Activated CD4-positive, CD25-positive, alpha-beta regulatory T cell treated with anti-CD3 and anti-CD28 coated beads, Interleukin-2, amount 50 U/mL, for 24 hours (primary cell): ENCODE measurements around the gene MESP2.

Source experiments
- ATAC-seq, 2 donors: fragments of 150-1000 bp; cut with Tn5 transposase; one replicate each; pipeline ENCODE4 v1.10.0; 2021; ENCODE audit warnings: mild to moderate bottlenecking in 1 of 2, moderate library complexity in 1 of 2

MESP2 gene, protein sequence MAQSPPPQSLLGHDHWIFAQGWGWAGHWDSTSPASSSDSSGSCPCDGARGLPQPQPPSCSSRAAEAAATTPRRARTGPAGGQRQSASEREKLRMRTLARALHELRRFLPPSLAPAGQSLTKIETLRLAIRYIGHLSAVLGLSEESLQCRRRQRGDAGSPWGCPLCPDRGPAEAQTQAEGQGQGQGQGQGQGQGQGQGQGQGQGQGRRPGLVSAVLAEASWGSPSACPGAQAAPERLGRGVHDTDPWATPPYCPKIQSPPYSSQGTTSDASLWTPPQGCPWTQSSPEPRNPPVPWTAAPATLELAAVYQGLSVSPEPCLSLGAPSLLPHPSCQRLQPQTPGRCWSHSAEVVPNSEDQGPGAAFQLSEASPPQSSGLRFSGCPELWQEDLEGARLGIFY

DNA sequence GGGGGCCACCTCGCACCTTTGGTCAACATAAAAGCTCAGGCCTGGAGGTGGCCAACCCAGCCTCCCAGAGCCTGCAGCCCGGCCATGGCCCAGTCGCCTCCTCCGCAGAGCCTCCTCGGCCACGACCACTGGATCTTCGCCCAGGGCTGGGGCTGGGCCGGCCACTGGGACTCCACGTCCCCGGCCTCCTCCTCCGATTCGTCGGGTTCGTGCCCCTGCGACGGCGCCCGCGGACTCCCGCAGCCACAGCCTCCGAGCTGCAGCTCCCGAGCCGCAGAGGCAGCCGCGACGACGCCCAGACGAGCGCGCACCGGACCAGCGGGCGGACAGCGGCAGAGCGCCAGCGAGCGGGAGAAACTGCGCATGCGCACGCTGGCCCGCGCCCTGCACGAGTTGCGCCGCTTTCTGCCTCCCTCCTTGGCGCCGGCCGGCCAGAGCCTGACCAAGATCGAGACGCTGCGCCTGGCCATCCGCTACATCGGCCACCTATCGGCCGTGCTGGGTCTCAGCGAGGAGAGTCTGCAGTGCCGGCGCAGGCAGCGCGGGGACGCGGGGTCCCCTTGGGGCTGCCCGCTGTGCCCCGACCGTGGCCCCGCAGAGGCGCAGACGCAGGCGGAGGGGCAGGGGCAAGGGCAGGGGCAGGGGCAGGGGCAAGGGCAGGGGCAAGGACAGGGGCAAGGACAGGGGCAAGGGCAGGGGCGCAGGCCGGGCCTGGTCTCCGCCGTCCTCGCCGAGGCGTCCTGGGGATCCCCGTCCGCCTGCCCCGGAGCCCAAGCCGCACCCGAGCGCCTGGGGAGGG is at the start of gene MESP2:
Gene MESP2, plus strand, starts transcription at position 59 of the 799 bp plus-strand sequence. Its CDS starts 26 bp downstream, at position 85.
- ATAC-seq: peak; percentile 26 to 53

DNA sequence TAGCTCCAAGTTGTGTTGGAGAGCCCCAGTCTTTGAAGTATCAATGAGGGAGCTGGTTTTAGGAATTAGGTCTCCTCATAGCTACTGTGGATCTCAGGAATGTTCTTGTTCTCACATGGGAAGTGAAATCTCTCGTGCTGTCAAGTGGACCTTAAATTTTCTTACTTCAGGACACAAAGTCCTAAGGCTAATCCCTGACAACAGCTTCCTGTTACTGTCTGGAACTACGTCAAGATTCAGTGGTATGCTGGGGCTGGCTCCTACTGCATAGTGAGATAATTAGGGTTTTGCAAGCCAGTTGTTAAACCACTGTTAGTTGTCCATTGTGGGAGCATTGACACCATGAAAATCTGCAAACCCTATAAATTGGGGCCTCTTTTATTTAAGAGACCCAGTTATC is 47.9 kb upstream of the MESP2 start:
- no peak for ATAC-seq

DNA sequence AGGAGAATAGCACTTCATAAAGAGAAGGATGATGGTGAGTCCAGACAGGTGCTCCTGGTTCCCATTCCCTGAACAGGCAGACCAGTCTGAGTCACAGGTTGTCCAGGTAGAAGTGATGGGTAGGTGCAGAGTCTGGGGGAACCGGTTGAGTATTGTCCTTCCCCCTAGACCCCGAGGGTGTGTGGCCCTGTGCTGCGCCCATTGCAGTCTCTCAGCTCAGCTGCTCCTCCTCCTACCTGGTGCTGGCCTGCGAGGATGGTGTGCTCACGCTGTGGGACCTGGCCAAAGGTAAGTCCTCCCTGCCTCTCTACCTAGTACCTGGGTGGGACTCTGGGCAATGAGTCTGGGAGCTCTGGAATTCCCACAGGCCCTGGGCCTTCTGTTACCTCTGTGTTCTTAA is 44.9 kb upstream of the MESP2 start:
- no peak for ATAC-seq

DNA sequence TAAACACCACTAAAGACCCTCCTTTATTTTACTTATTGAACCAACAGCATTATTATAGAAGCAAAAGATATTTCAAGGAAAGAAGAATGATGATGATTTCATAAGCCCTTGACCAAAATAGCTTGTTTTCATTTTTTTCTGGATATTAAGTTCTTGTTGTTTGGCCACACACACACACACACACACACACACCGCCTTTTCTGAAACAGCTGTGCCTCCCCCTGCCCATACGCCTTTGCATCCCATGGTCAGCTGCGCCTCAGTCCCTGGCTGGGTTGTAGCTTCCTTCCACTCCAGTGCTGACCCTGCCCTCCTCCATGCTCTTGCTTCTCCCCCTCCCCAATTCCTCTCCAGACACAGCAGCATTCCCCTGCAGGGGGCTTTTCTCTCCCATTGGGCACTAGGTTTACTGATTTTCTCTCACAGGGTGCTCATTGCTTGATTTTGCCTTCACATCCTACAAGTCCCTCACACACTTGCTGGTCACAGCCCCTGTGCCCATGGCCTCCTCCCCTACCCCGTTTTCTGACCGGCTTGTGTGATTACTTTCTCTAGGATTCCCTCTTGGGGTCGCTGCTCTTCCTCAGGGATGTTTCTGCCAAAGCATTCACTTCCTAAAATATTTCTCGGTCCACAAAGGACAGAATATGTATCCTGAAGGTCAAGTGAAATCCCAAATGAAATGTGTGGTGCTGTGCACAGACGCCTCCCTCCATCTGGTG is 43.5 kb upstream of the MESP2 start:
- ATAC-seq: no peak

DNA sequence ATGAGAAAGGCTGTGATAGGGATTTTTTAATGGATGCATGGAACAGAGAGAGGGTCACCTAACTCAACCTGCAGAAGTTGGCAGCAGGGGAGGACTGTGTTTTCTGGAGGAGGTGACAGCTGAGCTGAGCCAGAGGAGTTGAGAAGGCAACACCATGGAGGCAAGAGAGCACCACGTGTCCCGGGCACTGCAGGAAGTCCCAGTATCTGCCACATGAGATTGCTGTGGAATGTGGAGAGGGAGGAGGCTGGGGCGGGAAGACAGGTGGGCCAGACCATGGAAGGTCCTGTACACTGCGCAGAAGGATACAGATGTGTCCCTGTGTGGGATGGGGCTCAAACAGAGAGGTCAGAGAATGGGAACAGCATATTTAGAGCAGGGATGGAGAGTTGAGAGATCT is 40.4 kb upstream of the MESP2 start:
- ATAC-seq: no peak

DNA sequence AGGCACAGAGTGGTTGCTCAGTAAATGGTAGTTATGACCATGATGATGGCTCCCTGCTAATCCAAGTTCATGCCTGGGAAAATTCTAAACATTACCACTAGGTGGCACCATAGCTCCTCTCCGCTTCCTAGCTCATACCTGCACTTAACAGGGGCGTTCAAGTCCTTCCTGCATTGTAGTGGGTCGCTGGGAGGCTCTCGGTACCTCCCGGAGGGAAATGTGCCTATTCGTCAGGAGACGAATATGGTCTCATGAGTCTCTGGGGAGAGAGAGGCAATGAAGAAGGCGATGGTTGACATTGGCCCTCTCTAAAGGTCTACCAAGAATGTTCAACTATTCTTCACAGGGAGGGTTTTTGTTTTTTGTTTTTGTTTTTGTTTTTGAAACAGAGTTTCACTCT is 36.0 kb upstream of the MESP2 start:
- ATAC-seq: peak; percentile 68 to 81

DNA sequence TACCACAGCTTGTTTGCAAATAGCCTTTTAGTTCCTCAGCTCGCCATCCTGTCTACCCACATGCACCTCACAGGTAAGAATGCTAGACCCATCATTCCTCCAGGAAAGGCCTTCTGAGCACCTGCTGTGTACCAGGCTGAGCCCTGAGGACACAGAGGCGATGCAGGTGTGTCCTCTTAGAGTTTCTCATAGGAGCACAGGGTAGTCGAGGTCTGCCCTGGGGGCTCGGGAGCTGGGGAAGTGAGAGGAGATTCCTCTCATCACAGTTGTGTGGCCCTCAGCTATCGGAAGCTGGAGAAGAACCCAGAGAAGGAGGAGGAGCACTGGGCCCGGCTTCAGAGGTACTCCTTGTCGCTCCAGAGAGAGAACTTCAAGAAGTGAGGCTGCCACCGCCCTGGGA is 33.1 kb upstream of the MESP2 start:
- no peak for ATAC-seq

DNA sequence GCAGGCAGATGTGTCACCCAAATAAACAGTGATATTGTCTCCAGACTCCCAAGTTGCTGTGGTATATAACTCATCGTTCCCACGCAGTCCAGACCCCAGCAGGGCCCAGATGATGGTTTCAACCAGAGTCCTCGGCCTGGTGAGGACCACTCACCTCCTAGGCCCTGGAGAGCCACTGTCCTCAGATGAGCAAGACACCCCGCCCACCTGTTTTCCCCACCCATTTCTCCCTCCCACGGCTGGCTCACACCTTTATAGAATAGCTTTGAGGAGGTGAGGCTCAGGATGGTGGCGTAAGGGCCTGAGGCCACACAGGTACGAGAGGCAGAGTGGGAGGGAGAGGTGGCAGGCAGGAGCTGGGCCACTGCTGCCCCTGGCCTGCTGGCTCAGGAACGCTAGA is 32.5 kb upstream of the MESP2 start:
- no peak for ATAC-seq

DNA sequence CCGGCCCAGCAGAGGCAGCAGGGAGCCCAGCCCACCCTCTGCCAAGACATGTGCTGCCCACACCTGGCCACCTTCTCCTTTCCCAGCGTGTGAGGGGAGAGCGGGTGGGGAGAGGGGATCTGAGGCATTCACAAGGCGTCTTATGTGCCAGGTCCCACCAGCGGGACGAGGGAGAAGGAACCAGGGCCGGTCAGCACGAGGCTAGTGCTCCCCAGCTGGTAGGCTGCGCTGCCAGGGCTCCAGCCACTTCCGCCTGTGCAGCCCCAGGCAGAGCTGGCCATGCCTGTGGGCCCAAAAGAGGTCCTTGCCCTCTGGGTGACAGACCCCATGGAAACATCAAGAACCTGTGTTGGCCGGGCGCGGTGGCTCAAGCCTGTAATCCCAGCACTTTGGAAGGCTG is 31.0 kb upstream of the MESP2 start:
- no peak for ATAC-seq

DNA sequence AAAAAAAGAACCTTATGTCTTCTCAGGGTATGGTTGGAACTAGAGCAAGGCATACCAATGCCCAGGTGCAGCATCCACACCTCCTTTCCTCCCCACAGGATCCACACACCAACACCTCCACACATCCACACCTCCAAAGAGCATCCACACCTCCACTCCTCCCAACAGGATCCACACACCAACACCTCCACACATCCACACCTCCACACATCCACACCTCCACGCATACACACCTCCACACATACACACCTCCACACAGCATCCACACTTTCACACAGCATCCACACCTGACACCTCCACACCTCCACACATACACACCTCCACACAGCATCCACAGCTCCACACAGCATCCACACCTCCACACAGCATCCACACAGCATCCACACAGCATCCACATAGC is 30.4 kb upstream of the MESP2 start:
- ATAC-seq: no peak

DNA sequence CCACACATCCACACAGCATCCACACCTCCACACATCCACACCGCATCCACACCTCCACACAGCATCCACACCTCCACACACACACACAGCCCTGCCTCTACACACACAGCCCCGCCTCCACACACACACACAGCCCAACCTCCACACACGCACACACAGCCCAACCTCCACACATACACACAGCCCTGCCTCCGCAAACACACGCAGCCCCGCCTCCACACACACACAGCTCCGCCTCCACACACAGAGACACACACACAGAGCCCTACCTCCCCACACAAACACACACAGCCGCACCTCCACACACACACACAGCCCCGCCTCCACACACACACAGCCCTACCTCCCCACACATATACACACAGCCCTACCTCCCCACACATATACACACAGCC is 29.7 kb upstream of the MESP2 start:
- ATAC-seq: no peak

DNA sequence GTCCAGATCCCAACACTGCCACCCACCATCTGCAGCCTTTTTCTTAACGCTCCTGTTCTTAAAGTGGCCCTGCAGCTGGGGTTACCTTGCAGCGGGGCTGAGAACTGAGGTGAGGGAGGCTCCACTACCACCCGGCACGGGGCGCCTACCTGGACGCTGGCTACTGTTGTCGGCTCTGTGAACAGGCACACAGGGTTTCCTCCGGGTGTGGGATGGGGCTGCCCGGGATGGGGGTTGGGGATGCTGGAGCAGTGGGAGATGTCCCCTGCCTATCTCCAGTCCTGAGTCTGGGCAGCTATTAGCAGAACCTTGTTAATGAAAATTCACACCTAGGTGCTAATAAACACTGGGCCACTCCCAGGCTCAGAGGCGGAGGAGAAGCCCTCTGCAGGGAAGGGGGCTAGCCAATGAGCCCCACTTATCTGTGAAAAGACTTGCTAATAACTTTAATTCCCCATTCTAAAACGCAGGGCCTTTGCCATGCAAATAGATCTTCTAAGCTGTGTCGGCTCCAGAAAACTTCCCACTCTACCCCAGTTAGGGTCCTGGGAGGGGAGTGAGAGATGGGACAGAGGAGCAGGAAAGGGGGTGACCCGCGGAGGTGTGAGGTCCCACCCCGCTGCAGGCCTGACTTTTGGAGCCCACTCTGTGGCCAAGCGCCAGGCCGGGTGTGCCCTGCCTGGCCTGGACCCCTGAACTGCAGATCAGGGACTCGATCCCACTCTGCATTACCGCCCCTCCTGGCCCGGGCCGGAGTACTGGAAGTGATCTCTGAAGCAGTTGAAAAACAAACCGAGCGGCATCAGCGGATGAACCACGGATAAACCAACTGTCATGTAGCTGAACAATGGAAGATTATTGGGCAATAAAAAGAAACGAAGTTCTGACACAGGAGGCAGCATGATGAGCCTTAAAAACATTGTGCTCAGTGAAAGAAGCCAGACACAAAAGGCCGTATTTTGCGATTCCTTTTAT is 28.1 kb upstream of the MESP2 start:
- no peak for ATAC-seq

DNA sequence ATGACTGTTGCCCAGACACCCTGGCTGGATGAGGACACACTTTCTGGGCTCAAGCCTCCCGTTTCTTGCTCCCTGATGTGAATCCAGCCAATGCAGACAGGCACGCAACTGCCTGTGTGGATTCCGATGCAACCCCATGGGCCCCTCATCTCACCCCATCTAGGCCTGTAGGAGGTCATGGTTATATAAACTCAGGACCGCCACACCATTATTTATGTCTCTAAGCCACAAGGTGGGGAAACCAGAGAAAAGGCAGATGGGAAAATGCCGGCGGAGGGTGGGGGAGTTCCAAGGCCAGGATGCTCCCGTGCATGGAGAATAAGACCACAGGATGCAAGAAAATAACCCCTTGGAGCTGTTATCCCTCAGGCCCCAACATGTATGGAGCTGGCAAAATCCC is 27.1 kb upstream of the MESP2 start:
- no peak for ATAC-seq

DNA sequence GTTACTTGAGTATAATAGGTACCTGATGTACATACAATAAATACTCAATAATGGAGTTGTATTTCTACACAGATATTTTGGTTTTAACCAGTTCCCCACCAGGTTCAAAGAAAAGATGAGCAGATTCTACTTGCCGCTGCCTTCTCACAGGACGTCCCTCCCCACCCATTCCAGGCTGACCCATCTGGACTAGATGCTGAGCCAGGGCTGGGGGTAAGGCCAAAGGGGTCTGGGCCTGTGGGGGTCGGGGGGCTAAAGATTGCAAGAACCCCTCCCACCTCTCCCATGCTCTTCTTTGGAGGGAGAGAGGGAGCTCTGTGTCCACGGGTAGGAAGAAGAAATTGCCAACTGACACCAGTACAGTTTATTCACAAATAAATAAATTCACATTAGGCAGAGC is 26.6 kb upstream of the MESP2 start:
- no peak for ATAC-seq

DNA sequence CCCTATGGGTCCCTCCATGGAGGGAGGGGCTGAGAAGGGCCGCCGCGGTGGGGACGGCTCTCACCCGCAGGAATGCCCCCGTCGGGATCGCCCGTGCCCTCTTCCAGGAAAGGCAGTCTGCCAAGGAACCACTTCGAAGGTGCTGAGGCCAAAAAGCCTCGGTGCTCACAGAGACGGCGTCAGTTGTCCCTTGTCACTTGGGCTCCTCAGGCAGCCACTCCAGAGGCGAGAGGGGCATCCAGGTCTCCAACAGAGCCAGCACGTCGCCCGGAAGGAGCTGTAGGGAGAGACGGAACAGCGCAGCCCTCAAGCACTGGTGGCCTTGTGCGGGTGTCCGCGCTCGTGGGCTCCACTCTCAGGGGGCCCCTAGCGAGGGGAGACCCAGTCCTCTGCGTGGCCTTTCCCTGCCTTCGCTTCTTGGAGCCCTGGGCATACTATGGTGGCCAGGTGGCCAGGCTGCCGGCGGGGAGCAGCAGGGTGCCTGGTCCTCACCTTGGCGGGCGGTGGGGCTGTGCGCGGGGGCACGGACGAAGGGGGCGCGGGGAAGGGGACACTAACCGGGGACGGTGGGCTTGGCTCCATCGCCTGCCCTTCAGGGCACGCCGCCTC is 26.1 kb upstream of the MESP2 start:
- ATAC-seq: peak; percentile 2

DNA sequence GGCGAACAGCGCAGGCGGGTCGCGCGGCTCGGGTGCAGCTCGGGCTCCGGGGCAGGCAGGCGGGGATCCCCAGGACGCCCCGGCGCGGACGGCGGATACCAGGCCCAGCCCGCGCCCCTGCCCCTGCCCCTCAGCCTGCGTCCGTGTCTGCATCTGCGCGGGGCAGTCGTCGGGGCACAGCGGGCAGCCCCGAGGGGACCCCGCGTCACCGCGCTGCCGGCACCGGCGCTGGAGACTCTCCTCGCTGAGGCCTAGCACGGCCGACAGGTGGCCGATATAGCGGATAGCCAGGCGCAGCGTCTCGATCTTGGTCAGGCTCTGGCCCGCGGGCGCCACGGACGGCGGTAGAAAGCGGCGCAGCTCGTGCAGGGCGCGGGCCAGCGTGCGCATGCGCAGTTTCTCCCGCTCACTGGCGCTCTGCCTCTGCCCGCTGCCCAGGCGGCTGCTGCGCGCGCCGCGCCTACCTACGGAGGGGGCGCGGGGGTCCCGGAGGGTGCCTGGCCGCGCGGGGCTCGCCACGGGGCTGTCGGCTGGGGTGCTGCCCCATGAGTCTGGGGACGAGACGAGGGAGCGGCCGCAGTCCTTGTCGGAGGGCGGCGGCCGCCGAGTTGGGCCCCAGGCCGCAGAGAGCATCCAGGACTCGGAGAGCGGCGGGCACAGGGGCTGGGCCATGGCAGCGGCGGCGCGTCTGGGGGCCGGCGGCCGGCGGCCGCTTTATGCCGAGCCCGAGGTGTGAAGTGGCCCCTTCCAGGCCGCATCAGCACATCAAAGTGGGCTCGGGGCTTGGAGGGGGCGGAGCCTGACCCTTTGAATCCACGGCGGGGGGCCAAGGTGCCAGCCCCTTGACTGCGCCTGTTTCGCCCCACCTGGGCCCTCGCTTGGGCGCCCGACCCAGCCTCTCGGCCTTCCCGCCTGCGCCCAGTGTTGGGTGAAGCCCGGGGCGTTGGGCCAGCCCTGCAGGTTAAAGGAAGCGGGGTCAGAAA is 25.3 kb upstream of the MESP2 start, which contains the start of gene MESP1:
Gene MESP1, minus strand, starts transcription at position 690 of the 983 bp plus-strand sequence. Its CDS starts 18 bp downstream, at position 672.
- ATAC-seq: peak; percentile 89 to 90

DNA sequence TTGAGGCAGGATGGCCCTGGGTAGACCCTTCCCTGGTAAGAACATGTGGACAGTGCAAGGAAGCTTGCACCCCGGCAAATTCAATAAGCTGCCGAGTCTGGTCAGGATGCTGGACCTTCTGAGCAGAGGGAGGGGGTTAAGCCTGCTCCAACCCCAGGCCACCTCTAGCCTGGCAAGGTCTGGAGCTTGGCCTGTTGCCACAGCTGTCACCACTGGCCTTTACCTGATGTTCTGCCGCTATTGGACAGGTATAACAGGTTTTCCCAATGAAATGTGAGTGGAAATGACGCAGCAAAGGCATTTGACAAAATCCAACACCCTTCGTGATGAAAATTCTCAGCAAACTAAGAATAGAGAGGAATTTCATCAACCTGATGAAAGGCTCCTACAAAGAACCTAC is 24.4 kb upstream of the MESP2 start:
- ATAC-seq: no peak

DNA sequence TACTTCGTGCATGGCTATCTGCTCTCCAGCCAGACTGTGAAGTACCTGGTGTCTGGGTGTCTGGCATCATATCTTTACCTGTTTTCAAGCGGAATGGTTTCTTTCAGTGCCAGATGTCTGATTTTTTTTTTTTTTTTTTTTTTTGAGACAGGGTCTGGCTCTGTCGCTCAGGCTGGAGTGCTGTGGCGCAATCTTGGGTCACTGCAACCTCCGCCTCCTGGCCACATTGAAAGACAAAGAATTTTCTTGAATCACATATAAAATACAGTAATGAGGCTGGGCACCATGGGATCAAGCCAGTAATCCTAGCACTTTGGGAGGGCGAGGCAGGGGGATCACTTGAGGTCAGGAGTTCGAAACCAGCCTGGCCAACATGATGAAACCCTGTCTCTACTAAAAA is 22.3 kb upstream of the MESP2 start:
- ATAC-seq: no peak

DNA sequence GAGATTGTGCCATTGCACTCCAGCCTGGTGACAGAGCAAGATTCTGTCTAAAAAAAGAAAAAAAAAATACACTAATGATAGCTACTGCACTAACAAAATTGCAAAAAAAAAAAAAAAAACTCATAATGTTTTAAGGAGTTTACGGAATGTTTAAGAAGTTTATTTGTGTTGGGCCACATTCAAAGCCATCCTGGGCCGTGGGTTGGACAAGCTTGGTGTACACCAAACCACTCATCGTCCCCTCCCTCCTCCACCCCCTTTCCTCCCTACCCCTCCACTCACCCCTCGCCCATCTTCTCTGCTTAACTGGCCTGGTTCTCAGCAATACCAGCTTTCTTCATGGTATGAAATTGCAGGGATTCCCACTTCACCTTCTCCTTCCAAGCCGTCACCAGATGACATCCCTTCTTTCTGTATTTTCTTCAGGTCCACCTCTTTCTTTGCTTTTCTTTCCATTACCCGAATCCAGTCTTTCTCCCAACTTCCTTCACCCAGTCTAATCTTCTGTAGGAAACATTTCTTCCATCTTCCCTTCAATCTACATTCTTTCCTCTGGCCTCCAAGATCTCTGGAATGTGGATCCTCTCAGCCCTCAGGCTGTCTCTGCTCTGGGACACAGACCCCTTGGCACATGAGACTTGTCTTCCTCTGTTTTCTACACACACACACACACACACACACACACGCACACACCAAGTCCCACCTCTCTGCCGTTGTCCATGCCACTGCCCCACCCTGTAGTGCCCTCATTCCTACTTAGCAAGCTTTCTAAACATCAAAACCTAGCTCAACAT is 21.6 kb upstream of the MESP2 start:
- no peak for ATAC-seq

DNA sequence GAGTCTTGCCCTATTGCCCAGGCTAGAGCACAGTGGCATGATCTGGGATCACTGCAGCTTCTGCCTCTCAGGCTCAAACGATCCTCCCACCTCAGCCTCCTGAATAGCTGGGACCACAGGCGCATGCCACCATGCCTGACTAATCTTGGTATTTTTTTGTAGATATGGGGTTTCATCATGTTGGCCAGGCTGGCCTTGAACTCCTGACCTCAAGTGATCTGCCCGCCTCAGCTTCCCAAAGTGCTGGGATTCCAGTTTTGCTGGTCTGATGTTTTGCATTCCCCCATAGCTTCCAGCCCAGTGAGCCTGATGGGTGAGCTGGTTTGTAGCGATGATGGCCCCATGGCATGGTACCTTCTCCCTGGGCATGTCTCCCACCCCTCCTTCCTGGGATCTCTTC is 20.4 kb upstream of the MESP2 start:
- ATAC-seq: no peak
